HG03520 (cell line): ENCODE results near the gene GIPC3.

ENCODE experiments used
- ATAC-seq: cut with Tn5 transposase; IDR thresholded peaks from one replicate; pipeline ENCODE4 v1.9.1; 2021; ENCODE audit warnings: mild to moderate bottlenecking, moderate library complexity; ENCODE audit not compliant: unreplicated experiment

Gene GIPC3

DNA sequence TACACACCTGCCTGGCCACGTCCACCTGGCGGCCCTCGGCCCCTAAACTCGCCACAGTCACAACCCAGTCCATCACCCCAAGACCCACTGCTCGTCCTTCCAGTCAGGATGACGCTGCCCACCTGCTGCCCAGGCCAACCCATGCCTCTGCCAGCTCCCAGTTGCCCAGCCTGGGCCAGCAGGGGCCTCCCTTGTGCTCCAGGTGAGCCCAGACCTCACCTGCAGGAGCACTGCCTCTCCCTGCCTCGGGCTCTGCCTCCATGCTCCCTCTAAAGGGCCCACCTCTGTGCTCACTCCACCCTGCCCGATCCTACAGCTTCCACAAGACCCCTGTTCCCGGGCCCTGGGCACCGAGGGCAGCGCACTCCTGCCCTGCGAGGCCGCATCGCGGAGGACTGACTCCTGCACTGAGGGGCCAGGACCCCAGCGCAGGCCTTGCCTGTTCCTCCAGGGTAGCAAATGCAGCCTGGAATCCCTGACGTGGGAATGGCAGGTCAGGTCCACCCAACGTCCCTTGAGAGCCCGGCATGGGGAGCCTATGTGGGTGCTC is 49.3 kb downstream of the GIPC3 start:
- no peak for ATAC-seq

DNA sequence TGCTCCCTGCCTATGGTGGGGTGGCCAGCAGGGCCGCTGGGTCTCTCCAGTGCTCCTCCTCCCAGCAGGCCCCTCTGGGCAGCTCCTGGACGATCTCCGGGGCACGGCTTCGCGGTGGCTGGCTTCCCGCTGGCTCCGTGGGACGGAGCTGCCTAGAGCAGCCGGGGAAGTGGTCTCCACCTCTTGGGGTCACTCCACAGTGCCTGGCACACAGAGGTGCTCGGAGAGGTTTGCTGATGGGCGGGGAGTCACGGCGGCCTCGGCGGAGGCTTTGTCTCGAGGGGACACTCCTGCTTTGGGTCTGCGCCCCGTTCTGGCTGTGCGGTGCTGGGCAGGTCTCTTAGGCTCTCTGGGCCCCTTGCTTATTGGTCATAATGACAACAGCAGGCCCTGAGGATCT is 51.2 kb downstream of the GIPC3 start:
- no peak for ATAC-seq

- no peak for ATAC-seq
Observed at GRCh38 chr19:3636962-3637361, 51.7 kb downstream of the GIPC3 start.

DNA sequence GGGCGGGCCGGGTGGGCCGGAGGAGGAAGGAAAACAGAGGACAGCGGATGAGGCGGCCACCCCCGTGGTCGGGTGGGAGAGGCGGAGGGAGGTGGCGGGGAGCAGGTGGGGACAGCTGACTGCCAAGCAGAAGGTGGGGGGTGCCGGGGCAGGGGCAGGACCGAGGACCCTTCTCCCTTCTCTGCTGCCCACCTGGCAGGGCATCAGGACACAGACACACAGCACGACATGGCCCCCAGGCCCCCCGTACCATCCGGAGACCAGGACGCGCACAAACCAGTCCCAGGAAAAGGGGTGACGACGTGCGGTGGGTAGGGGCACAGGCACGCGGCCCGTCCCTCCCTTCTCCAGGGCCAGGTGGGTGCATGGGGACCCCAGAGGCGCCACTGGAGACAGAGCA is 52.3 kb downstream of the GIPC3 start:
- ATAC-seq, result no peak

- ATAC-seq, result no peak
Observed at GRCh38 chr19:3638208-3639193, 53.2 kb downstream of the GIPC3 start.

- ATAC-seq, result no peak
Observed at GRCh38 chr19:3639479-3639878, 54.2 kb downstream of the GIPC3 start.

- ATAC-seq, result no peak
Observed at GRCh38 chr19:3641515-3642269, 56.4 kb downstream of the GIPC3 start.

DNA sequence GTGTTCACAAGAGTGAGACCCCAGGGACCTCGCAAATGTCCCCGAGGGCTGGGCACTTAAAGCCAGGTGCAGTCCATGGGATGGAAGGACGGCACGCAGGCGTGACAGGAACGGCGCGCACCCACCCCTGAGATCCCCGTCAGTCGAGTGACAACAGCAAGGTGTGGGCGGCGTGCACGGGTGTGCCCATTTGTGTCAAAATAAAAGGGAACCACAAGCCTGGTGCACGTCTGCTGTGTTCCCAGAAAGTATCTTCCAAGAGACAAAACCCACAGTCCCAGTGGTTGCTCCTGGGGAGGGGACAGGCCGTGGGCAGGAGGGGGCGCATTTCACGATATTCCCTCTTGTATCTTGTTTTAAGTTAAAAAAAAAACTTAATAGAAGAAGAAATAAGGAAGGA is 57.0 kb downstream of the GIPC3 start:
- no peak for ATAC-seq
